ENCODE results near the gene ITGA2. TPM values are rescaled to one million over a fixed set of nuclear protein-coding genes. Genes with fewer than 3 reads are reported as not detected.
A peak's percentile ranks its signal among the peaks of the same experiment; 100 is the strongest.

ITGA2 gene
- total RNA-seq, 2 experiments from 2014 or later: 2.2 to 2.3 TPM

- Mint-ChIP-seq H3K27ac (no peak overlapping the region), H3K9me3 (no peaks in the 10 kb centered on the region), H3K36me3 (no peaks in the 10 kb centered on the region), H3K4me1 (ENCODE audit: low read depth) (peaks cover 16% of the 10 kb centered on the region), H3K4me3 (no peak overlapping the region), H3K27me3 (no peaks in the 10 kb centered on the region)
- ChIA-PET POLR2A (no interaction called here), CTCF (no interaction called here)
- intact Hi-C loops (cut with micrococcal nuclease): no loop called here
- DNase-seq: no peak
Measured at GRCh38 chr5:53066088-53066487, 76.9 kb downstream of the ITGA2 start.

GRCh38 chr5:53067641-53068040, 78.5 kb downstream of the ITGA2 start:
- no peak for DNase-seq
- Mint-ChIP-seq H3K9me3 (no peaks in the 10 kb centered on the region), H3K27ac (no peak overlapping the region), H3K4me1 (ENCODE audit: low read depth) (peaks cover 18% of the 10 kb centered on the region), H3K4me3 (no peak overlapping the region), H3K36me3 (no peaks in the 10 kb centered on the region), H3K27me3 (no peaks in the 10 kb centered on the region)
- intact Hi-C loops (cut with micrococcal nuclease): no loop called here
- ChIA-PET POLR2A (interaction anchor here (0.6 kb wide), 1 partner anchor 35 kb away, joined by 3 read pairs; no protein-coding TSS in a partner anchor), CTCF (interaction anchor here (1.1 to 1.5 kb wide), 4 partner anchors 22 to 119 kb away, joined by 3 read pairs; no protein-coding TSS in a partner anchor)

GRCh38 chr5:53068291-53068836, 79.2 kb downstream of the ITGA2 start:
- peaks cover 3% of the 10 kb centered on the region for H3K27me3 Mint-ChIP-seq

GRCh38 chr5:53069626-53070025, 80.5 kb downstream of the ITGA2 start:
- POLR2A ChIA-PET: interaction anchor here (0.8 to 2.5 kb wide), 3 partner anchors 20 to 29 kb away, joined by 3 to 10 read pairs (median 7); no protein-coding TSS in a partner anchor
- DNase-seq: peak; percentile 86
- intact Hi-C loops (cut with micrococcal nuclease): loop anchor here (1.0 kb wide), 6 partner anchors 20 to 81 kb away; no protein-coding TSS in a partner anchor
- peaks cover 7% of the 10 kb centered on the region for H3K27me3 Mint-ChIP-seq
- no peak overlapping the region for H3K4me3 Mint-ChIP-seq
- CTCF ChIA-PET: interaction anchor here (0.7 to 2.1 kb wide), 11 partner anchors 10 to 120 kb away, joined by 3 to 13 read pairs (median 3); no protein-coding TSS in a partner anchor
- H3K36me3 Mint-ChIP-seq: peaks cover 4% of the 10 kb centered on the region
- peaks cover 18% of the 10 kb centered on the region for H3K4me1 Mint-ChIP-seq (ENCODE audit: low read depth)
- H3K9me3 Mint-ChIP-seq: no peaks in the 10 kb centered on the region
- peak overlapping the region; percentile 10 for H3K27ac Mint-ChIP-seq

More at GRCh38 chr5:53068291-53068836, 79.2 kb downstream of the ITGA2 start:
- H3K36me3 Mint-ChIP-seq: peaks cover 4% of the 10 kb centered on the region
- H3K9me3 Mint-ChIP-seq: no peaks in the 10 kb centered on the region
- ChIA-PET CTCF (interaction anchor here (1.1 to 2.1 kb wide), 6 partner anchors 21 to 120 kb away, joined by 3 to 11 read pairs (median 6); no protein-coding TSS in a partner anchor), POLR2A (interaction anchor here (0.6 to 2.5 kb wide), 2 partner anchors 28 to 36 kb away, joined by 3 to 10 read pairs; no protein-coding TSS in a partner anchor)
- intact Hi-C loops (cut with micrococcal nuclease): no loop called here
- no peak overlapping the region for H3K27ac Mint-ChIP-seq
- H3K4me1 Mint-ChIP-seq (ENCODE audit: low read depth): peaks cover 18% of the 10 kb centered on the region
- no peak for DNase-seq
- H3K4me3 Mint-ChIP-seq: no peak overlapping the region

- intact Hi-C loops (cut with micrococcal nuclease): no loop called here
- peaks cover 18% of the 10 kb centered on the region for H3K4me1 Mint-ChIP-seq (ENCODE audit: low read depth)
- no peak overlapping the region for H3K4me3 Mint-ChIP-seq
- DNase-seq: no peak
- H3K27me3 Mint-ChIP-seq: peaks cover 7% of the 10 kb centered on the region
- no peaks in the 10 kb centered on the region for H3K9me3 Mint-ChIP-seq
- peaks cover 9% of the 10 kb centered on the region for H3K36me3 Mint-ChIP-seq
- no peak overlapping the region for H3K27ac Mint-ChIP-seq
- POLR2A ChIA-PET: no interaction called here
- CTCF ChIA-PET: interaction anchor here (1.4 kb wide), 1 partner anchor 26 kb away, joined by 3 read pairs; no protein-coding TSS in a partner anchor
Measured at GRCh38 chr5:53071298-53071697, 82.1 kb downstream of the ITGA2 start.

GRCh38 chr5:53071738-53072137, 82.6 kb downstream of the ITGA2 start:
- intact Hi-C loops (cut with micrococcal nuclease): no loop called here
- no peak overlapping the region for H3K4me3 Mint-ChIP-seq
- peaks cover 18% of the 10 kb centered on the region for H3K4me1 Mint-ChIP-seq (ENCODE audit: low read depth)
- H3K9me3 Mint-ChIP-seq: no peaks in the 10 kb centered on the region
- ChIA-PET CTCF (interaction anchor here (1.4 kb wide), 1 partner anchor 25 kb away, joined by 3 read pairs; no protein-coding TSS in a partner anchor), POLR2A (no interaction called here)
- H3K27me3 Mint-ChIP-seq: peaks cover 7% of the 10 kb centered on the region
- H3K27ac Mint-ChIP-seq: no peak overlapping the region
- peaks cover 9% of the 10 kb centered on the region for H3K36me3 Mint-ChIP-seq
- DNase-seq: no peak

GRCh38 chr5:53073348-53073747, 84.2 kb downstream of the ITGA2 start:
- H3K36me3 Mint-ChIP-seq: peaks cover 9% of the 10 kb centered on the region
- intact Hi-C loops (cut with micrococcal nuclease): no loop called here
- peaks cover 7% of the 10 kb centered on the region for H3K27me3 Mint-ChIP-seq
- DNase-seq: no peak
- ChIA-PET CTCF (no interaction called here), POLR2A (no interaction called here)
- H3K4me3 Mint-ChIP-seq: no peak overlapping the region
- no peaks in the 10 kb centered on the region for H3K9me3 Mint-ChIP-seq
- no peak overlapping the region for H3K27ac Mint-ChIP-seq
- peaks cover 14% of the 10 kb centered on the region for H3K4me1 Mint-ChIP-seq (ENCODE audit: low read depth)

- intact Hi-C loops (cut with micrococcal nuclease): no loop called here
- Mint-ChIP-seq H3K4me3 (no peak overlapping the region), H3K27ac (no peak overlapping the region), H3K4me1 (ENCODE audit: low read depth) (peaks cover 9% of the 10 kb centered on the region), H3K36me3 (peaks cover 11% of the 10 kb centered on the region), H3K27me3 (peaks cover 7% of the 10 kb centered on the region), H3K9me3 (no peaks in the 10 kb centered on the region)
- POLR2A ChIA-PET: no interaction called here
- CTCF ChIA-PET: no interaction called here
- no peak for DNase-seq
Measured at GRCh38 chr5:53076014-53076583, 86.9 kb downstream of the ITGA2 start.

GRCh38 chr5:53080271-53080670, 91.1 kb downstream of the ITGA2 start:
- ChIA-PET CTCF (interaction anchor here (1.0 kb wide), 1 partner anchor 11 kb away, joined by 3 read pairs; no protein-coding TSS in a partner anchor), POLR2A (no interaction called here)
- intact Hi-C loops (cut with micrococcal nuclease): loop anchor here (1.0 kb wide), 1 partner anchor 29 kb away; the partner anchor contains the start of gene MOCS2
- Mint-ChIP-seq H3K27ac (no peak overlapping the region), H3K4me1 (ENCODE audit: low read depth) (peaks cover 28% of the 10 kb centered on the region), H3K27me3 (no peaks in the 10 kb centered on the region), H3K9me3 (no peaks in the 10 kb centered on the region), H3K4me3 (no peak overlapping the region), H3K36me3 (peaks cover 6% of the 10 kb centered on the region)
- DNase-seq: no peak

GRCh38 chr5:53083927-53084326, 94.8 kb downstream of the ITGA2 start:
- Mint-ChIP-seq H3K4me1 (ENCODE audit: low read depth) (peaks cover 30% of the 10 kb centered on the region), H3K9me3 (no peaks in the 10 kb centered on the region), H3K27me3 (no peaks in the 10 kb centered on the region), H3K36me3 (peaks cover 2% of the 10 kb centered on the region), H3K4me3 (no peak overlapping the region), H3K27ac (no peak overlapping the region)
- DNase-seq: no peak
- POLR2A ChIA-PET: interaction anchor here (0.7 kb wide), 1 partner anchor 130 kb away, joined by 3 read pairs; no protein-coding TSS in a partner anchor
- CTCF ChIA-PET: interaction anchor here (1.1 kb wide), 1 partner anchor 13 kb away, joined by 3 read pairs; no protein-coding TSS in a partner anchor
- intact Hi-C loops (cut with micrococcal nuclease): no loop called here

- Mint-ChIP-seq H3K36me3 (peaks cover 2% of the 10 kb centered on the region), H3K27me3 (no peaks in the 10 kb centered on the region), H3K9me3 (no peaks in the 10 kb centered on the region), H3K4me1 (ENCODE audit: low read depth) (peaks cover 38% of the 10 kb centered on the region), H3K27ac (no peak overlapping the region), H3K4me3 (no peak overlapping the region)
- intact Hi-C loops (cut with micrococcal nuclease): no loop called here
- CTCF ChIA-PET: interaction anchor here (1.1 kb wide), 1 partner anchor 12 kb away, joined by 3 read pairs; no protein-coding TSS in a partner anchor
- POLR2A ChIA-PET: no interaction called here
- no peak for DNase-seq
Measured at GRCh38 chr5:53084546-53085255, 95.5 kb downstream of the ITGA2 start.

- no peaks in the 10 kb centered on the region for H3K9me3 Mint-ChIP-seq
- no peak overlapping the region for H3K4me3 Mint-ChIP-seq
- ChIA-PET POLR2A (no interaction called here), CTCF (interaction anchor here (0.9 to 4.3 kb wide), 5 partner anchors 10 to 138 kb away, joined by 3 to 38 read pairs (median 4); no protein-coding TSS in a partner anchor)
- H3K36me3 Mint-ChIP-seq: no peaks in the 10 kb centered on the region
- intact Hi-C loops (cut with micrococcal nuclease): no loop called here
- no peak overlapping the region for H3K27ac Mint-ChIP-seq
- no peaks in the 10 kb centered on the region for H3K27me3 Mint-ChIP-seq
- DNase-seq: no peak
- H3K4me1 Mint-ChIP-seq (ENCODE audit: low read depth): peaks cover 37% of the 10 kb centered on the region
Measured at GRCh38 chr5:53087171-53087570, 98.0 kb downstream of the ITGA2 start.

All from activated CD4-positive, alpha-beta memory T cell treated with anti-CD3 and anti-CD28 coated beads for 36 hours (primary cell).